Stimulated activated CD4-positive, alpha-beta T cell treated with anti-CD3 and anti-CD28 coated beads, Interleukin-1b, Interleukin-23, amount 100 ng/mL, for 48 hours (primary cell): ENCODE results near the gene NNT.
"Not testable (repeated sequence)": the region's sequence is repeated elsewhere in the genome, so short reads cannot be mapped to it uniquely, and the experiment has no call there.

Experiments
- DNase-seq: peaks from one replicate; pipeline ENCODE4 v3.0.0-alpha.2; 2020

NNT gene

GRCh38 chr5:43602461-43603343, at the start of gene NNT:
Gene NNT (plus strand): TSS chr5:43603180. CDS start chr5:43609196, 6,016 bp downstream.
- peak; percentile 77 for DNase-seq

GRCh38 chr5:43553381-43553780, 49.6 kb upstream of the NNT start:
- no peak for DNase-seq

GRCh38 chr5:43554497-43554896, 48.5 kb upstream of the NNT start:
- no peak for DNase-seq

GRCh38 chr5:43555895-43556606, 46.9 kb upstream of the NNT start:
- peak; percentile 44 for DNase-seq

- DNase-seq = not testable (repeated sequence)
Measured at GRCh38 chr5:43556607-43556856, 46.4 kb upstream of the NNT start.

GRCh38 chr5:43556857-43557542, 46.0 kb upstream of the NNT start, which contains the start of gene PAIP1:
Gene PAIP1 (minus strand): TSS chr5:43557077. CDS start chr5:43556846, 231 bp downstream.
- DNase-seq = peak; percentile 82

- no peak for DNase-seq
Measured at GRCh38 chr5:43560128-43560527, 42.9 kb upstream of the NNT start.

- no peak for DNase-seq
Measured at GRCh38 chr5:43561356-43561755, 41.6 kb upstream of the NNT start.

- no peak for DNase-seq
Measured at GRCh38 chr5:43563321-43563720, 39.7 kb upstream of the NNT start.

GRCh38 chr5:43564289-43564850, 38.6 kb upstream of the NNT start:
- DNase-seq = no peak

- DNase-seq = no peak
Measured at GRCh38 chr5:43565043-43565442, 37.9 kb upstream of the NNT start.

- DNase-seq = no peak
Measured at GRCh38 chr5:43567967-43568366, 35.0 kb upstream of the NNT start.

GRCh38 chr5:43569236-43569746, 33.7 kb upstream of the NNT start:
- no peak for DNase-seq

GRCh38 chr5:43570450-43571158, 32.4 kb upstream of the NNT start:
- DNase-seq = no peak

- no peak for DNase-seq
Measured at GRCh38 chr5:43571237-43571636, 31.7 kb upstream of the NNT start.

GRCh38 chr5:43572357-43572756, 30.6 kb upstream of the NNT start:
- no peak for DNase-seq

- no peak for DNase-seq
Measured at GRCh38 chr5:43573058-43573457, 29.9 kb upstream of the NNT start.

GRCh38 chr5:43580402-43581210, 22.4 kb upstream of the NNT start:
- not testable (repeated sequence) for DNase-seq

GRCh38 chr5:43581398-43581797, 21.6 kb upstream of the NNT start:
- DNase-seq = no peak

- no peak for DNase-seq
Measured at GRCh38 chr5:43582082-43583005, 20.6 kb upstream of the NNT start.
